ENCODE data around the gene GABRR1.

Gene GABRR1

DNA sequence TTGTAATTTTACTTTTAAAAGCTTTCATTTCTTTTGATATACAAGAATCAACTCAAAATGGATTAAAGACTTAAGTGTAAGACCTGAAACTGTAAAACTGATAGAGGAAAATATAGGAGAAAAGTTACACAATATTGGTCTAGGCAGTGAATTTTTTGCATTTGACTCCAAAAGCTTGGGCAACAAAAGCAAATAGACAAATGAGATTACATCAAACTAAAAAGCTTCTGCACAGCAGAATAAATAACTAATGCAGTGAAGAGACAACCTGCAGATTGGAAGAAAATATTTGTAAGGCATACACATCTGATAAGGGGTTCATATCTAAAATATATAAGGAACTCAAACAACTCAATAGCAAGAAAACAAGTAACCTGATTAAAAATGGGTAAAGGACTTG lies 3.0 kb downstream of the GABRR1 start:
- no peak for FAIRE-seq

DNA sequence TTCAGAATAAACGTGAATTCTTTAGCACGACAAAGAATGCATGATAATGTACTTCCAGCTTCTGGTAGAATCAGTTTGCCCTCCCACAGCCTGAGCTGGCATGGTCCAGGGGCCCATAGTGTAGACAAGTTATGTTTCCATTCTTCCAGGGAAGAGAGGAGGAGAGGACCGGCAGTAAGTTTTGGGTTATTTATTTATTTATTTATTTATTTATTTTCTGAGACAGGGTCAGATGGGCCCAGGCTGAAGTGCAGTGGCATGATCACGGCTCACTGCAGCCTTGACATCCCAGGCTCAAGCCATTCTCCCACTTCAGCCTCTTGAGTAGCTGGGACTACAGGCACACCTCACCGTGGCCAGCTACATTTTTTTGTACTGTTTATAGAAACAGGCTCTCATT lies 4.7 kb downstream of the GABRR1 start:
- FAIRE-seq: no peak

DNA sequence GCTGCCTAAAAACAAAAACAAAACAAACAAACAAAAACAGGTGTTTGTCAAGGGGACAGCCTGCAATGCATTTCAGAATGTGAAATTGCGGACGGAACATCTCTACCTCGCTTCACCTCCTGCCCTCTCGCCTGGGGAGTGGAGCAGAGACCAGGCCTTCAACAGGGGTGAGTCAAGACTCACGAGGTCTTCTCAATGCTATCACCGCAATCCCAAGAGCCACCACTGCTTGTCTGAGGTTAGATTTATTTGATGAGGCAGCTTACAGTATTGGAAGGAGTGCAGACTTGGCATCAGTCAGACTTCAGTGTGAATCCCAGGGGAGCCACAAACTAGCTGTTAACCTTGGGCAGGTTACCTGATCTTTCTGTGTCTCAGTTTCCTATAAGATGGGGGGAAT lies 7.7 kb downstream of the GABRR1 start:
- FAIRE-seq: no peak

DNA sequence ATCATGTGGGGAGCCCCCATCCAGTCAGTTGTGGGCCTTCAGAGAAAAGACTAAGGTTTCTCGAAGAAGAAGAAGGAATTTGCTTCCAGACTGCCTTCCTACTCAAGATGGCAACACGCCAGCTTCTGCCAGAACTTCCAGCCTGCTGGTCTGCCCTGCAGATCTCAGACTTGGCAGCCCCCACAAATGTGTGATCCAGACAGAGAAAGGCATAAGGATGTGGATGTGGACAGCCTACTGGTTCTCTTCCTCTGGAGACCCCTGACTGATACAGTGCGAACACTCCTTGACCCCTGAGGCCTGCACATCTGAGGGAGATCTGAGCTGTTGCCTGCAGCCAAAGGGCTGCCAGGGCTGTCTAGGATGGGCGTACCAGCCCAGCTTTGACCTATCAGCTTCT lies 8.6 kb downstream of the GABRR1 start:
- no peak for FAIRE-seq

DNA sequence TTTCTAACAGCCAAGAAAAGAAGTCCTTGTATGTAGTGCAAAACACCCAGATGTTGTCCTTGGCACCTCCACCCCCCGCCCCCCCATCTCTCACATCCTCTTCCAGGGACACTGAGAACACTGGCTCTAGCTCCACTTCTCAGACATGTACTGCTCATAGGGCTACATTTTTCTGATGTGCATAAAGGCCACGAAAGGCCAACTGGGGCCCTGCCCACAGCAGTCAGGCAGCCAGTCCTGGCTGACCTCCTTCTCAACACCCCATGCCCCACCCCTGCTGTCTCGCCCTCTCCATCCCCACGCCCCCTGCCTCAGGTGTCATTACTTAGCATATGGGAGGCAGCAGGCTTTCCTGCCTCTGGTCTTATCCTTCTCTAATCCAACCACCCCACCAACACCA lies 11.3 kb downstream of the GABRR1 start:
- no peak for FAIRE-seq

DNA sequence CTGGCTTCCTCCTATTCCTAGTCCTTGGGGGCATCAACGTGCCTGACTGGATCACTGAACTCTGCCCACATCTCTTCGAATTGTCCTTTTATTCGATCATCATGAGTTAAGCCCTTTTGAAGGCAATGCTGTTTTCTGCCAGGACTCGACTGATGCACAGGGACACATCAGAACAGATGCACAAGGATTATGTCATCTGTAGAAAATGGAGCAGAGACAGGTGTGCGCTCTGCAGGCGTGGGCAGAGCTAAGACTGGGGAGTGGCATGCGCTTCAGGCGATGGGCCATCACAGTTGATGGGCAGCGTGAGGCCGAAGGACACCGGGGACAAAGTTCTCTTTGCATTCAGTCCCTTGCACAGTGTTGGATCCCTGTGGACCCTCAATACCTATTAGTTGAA lies 13.1 kb downstream of the GABRR1 start:
- FAIRE-seq: no peak

DNA sequence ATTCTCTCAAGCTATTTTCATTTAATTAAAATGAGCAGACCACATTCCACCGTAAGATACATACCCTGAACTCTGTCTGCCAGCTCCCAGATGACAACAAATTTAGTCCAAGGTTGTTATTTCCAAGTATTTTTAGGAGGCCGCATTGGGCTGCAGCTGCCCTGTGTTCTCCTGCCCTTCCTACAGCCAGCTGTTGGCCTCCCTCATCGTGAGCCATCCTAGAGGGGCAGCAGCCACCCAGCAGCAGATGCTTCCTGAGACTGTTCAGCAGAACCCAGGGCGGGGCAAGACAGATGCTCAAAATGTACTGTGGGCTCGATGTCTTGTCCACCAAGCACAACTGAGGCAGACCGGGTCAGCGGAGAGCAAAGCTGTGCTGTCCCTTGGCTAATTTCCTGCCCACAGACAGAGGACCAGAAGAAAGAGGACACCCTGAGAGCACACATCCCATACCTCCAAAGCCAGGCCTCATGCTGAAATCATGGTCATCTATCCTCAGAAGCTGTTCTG lies 16.4 kb downstream of the GABRR1 start:
- FAIRE-seq: no peak

DNA sequence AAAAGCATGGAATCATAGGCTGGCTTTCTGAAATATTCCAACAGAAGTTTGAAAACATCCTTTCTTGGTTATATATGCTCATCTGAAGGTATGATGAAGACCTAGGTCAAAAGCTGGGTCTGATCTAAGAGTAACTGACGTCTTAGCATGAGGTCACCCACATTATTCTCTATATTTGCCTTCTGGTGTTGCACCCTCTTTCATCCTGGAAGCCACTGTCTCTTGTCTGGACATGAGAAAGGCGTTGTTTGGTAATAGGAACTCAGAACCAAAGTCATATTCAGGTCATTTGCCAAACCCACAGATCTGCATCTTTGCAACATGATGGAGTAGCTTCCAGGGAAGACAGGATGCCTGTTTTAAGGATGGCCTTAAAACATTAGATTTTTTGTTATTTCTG lies 17.6 kb downstream of the GABRR1 start:
- FAIRE-seq: no peak

DNA sequence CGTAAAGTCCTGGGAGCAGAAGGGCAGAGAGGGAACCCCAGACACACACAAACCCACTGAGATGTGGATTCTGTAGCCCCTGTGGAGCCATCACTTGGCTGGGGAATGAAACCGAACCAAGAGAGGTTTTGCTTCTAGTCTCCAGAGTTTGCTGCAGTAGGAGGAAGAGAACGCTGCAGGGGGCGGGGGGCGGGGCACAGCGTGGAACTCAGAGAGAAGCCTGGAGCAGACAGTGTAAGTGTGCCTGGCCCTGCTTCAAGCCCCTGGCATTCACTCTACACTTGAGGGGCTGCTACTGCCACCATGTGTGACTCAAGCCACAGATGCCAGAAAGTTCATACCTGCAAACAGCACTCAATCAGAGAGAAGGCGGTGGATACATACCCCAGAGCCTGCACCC lies 18.9 kb downstream of the GABRR1 start:
- no peak for FAIRE-seq

DNA sequence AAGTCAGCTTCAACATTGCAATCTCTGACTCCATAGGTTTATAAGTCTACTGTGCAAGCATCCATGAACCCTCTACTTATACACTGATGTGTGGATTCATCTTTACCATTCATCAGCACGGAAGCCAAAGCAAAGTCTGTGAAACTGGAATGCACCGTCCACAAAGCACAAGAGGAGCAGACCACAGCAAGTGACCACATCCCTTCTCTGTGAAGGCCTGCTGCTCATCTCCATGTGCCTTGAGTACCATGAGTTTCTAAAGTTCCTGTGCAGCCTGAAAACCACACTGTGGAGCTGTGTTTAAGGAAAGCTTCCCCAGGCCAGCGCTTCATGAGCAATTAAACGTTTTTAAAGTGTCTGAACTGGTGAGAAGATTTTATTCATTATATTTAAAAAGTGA lies 20.0 kb downstream of the GABRR1 start:
- FAIRE-seq: no peak

DNA sequence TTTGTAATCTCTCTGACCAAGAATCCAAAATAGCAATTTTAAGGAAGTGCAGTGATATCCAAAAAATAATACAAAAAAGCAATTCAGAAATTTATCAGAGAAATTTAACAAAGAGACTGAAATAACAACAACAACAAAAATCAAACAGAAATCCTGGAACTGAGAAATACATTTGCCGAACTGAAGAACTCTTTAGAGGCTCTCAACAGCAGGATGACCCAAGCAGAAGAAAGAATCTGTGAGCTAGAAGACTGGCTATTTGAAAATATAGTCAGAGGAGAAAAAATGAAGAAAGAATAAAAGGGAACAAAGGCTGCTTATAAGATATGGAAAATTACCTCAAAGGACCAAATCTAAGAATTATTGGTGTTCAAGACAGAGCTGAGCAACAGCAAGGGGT lies 22.6 kb downstream of the GABRR1 start:
- no peak for FAIRE-seq

DNA sequence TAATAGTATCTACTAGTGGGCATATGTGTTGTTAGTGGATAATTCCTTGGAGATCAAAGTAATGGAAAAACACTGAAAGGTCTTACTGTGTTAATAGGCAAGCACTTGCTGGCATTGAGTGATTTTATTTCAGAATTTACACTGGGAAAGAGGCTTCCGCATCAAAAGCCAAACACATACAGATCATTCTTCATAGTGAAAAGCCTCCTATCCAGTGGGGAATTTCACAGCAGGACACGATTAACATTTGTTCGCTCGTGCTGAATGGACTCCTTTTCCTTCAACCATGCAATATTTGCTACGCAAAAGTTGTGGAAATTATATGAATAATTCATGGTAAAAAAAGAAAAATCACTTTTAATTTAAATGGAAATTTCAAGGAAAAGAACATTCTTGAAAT lies 26.4 kb downstream of the GABRR1 start:
- no peak for FAIRE-seq

DNA sequence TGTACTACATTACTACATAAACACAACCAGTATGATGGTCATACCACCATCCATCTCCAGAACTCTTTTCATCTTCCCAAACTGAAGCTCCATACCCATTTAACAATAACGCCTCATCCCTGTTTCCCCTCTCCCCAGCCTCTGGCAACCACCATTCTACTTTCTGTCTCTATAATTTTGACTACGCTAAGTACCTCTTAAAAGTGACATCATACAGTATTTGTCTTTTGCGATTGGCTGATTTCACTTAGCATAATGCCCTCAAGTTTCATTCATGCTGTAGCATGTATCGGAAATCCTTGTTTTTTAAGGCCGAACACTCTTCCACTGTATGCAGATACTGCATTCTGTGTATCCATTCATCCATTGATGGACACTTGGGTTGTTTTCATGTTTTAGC lies 29.7 kb downstream of the GABRR1 start:
- FAIRE-seq: no peak

DNA sequence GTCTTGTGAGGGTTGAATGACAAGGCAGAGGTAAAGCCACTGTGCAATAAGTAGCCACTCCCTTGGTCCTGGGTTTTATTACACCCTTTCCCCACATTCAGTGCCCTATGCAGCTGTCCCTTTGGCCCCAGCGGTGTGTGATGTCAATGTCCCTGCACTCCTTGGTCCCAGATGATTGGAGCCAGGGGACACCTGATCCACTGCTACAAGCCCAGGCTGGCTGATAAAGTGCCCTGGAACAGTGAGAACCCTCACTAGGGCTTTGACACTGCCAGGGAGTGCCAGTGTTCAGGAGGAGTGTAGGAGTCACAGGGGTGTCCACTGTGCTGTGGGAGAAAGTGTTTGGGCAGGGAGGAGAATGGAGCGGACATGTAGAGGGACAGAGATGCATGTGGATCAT lies 30.4 kb downstream of the GABRR1 start:
- no peak for FAIRE-seq

DNA sequence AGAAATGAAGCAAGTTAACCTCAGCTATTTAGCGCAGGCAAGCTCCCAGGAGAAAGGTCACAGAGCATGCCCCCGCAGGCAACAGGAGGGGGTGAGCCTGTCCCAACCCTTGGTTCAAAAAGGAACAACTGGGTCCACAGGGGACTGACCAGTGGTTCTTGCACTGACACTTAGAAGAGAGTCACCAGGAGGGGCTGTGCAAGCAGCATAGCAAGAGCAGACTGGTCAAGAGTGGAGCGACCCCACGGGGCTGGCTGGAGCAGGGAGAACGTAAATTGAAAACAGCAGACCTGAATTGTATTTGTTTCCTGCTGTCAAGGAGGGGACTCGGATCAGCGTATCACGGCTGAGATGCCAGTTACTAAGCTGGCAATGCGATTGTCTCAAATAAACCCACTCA lies 32.8 kb downstream of the GABRR1 start:
- FAIRE-seq: no peak

DNA sequence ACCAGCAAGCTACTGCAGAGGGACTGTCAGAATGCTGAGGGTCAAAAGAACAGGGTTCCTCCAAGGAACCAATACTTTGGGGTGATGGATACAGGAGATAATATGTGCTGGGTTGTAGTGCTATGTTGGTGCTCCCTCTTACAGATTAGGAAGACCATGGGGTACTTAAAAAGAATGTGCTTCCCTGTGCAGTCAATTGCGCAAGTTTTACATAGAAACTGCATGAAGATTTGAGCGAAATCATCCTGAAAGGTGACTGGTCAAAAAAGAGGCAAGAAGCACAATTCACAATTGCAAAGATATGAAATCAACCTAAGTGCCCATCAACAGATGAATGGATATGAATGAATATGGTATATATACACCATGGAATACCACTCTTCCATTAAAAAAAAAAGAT lies 33.9 kb downstream of the GABRR1 start:
- FAIRE-seq: no peak

DNA sequence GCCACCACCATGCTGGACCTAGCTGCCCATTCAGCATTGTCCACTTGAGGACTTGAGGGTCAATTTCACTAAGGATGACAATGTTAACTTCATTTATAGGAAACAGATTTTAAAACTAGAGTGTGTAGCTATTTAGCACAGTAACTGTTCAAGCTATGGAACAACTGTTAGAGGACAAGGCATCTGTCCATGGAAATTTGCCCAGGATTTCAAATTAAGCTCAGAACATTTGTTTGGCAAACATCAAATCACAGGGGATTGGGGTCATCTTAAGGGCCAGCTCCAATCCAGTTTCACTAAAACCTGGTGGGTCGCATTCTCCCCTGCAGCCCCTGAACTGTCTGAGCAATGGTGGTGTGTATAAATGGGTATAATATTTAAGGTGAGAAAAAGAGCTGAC lies 36.2 kb downstream of the GABRR1 start:
- no peak for FAIRE-seq

DNA sequence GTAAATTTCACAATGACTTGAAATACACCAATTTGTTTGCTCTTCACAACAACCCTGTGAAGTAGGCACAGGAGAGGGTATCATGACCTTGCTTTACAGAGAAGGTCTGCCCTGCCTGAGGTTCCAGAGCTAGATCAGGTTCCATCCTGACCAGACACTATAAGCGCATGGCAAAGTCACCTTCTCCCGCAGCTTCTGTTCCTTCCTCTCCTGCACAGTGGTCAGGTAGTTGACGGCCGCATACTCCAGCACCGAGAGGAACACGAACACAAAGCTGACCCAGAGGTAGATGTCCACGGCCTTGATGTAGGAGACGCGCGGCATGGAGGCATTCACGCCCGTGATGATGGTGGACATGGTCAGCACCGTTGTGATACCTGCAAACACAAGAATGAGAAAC lies 37.0 kb downstream of the GABRR1 start:
- no peak for FAIRE-seq

DNA sequence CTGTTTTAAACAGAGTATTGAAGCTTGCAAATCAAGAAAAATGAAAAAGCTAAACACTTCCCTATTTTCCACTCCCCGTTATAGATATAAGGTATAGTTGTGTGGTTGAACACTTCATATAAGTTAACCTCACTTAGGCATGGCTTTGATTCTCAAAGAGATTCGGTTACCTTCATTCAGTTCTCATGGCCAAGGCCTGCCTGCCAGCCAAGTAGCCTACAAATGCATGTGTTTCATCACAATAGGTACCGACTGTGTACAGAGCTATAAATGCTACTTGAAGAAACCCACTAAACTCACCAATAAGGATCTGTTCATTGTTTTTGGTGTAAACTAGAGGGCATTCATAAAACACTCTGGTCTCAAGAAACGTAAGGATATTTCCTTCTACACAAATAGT lies 43.5 kb downstream of the GABRR1 start:
- no peak for FAIRE-seq

DNA sequence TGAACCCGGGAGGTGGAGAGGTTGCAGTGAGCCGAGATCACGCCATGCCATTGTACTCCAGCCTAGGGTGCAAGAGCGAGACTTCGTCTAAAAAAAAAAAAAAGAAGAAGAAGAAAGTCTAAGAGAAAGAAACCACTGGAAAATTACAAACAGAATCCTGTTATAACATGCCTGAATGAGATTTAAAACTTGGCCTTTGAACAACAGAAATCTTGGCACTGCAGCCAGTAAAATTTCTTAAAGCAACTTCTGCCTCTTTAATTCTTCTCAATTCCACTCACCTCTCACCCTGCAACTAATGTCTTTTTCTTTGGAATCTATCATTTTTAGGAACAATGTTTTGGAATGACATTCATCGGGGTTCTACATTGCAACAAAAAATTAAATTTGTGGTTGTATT lies 45.0 kb downstream of the GABRR1 start:
- no peak for FAIRE-seq

DNA sequence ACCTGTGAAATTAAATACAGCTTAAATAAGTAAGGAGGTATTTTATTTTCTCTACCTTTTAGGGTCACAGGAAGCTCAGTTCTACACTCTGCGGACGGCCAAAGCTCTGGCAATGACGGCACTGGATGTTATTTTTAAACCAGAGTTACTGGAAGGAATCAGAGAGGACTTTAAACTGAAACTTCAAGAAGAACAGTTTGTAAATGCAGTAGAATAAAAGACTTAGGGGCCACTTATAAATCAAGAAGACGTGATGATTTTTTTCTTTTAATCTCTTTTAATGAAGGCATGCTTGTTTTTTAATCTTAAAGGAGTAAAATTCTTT lies 55.1 kb downstream of the GABRR1 start:
- FAIRE-seq: no peak

DNA sequence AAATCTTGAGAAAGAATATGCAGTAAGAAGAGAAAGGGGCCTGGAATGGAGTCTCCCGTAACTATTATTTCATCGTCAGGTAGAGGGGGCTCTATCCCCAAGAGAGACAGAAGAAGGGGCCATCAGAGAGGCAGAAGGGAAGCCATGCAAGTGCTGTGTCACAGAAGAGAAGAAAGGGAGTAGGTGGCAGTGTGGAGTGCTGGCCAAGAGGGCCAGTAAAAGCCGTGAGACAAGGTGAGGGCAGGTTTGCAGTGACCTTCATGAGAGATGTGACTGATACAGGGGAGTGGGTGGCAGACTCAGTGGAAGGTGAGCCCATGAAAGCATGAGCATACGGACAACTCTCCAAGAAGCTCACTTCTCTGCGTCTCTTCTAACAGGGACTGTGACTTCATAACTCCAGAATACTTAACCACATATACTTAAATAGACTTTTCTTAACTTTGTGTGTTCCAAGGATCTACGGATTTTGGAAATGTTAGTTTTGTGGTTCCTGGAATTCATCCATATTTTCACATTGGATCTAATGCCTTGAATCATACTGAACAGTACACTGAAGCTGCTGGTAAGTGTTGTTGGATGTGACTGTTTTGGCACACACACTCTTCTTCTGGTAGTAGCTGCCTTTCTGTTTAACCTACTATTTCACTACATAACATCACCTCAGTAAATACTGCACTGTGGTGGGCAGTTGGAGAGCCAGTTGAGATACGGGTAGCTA lies 55.7 kb downstream of the GABRR1 start:
- no peak for FAIRE-seq

DNA sequence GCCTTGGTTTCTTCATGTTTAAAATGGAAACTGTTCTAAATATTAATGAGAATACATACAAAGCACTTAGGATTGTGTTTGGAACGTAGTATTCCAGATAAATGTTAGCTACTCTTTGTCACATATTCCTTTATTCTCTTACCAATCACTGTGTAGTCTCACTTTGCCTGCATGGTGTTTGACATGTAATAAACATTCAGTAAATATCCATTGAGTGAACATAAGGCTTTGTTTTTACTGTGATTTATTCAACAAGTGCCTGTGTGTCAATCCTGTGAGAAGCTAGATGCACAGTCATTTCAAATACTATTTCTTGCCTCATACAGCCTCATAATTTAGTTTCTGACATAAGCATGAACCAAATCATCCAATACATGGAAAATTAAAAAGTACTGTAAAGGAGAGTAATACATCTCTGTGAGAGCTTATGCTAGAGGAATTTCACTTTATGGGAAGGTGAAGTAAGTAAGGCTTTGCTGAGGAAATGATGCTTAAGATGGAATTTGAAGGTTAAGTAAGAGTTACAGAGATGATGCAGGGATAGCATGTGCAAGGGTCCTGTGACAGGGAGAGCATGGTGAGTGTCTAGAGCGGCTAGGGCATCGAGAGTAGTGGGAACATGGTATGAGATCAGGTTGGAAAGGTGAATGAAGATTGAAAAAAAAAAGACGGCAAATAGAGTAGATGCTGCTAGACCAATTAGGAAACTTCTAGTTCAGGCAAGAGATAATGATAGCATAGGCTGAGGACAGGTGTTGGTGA lies 56.6 kb downstream of the GABRR1 start:
- no peak for FAIRE-seq

DNA sequence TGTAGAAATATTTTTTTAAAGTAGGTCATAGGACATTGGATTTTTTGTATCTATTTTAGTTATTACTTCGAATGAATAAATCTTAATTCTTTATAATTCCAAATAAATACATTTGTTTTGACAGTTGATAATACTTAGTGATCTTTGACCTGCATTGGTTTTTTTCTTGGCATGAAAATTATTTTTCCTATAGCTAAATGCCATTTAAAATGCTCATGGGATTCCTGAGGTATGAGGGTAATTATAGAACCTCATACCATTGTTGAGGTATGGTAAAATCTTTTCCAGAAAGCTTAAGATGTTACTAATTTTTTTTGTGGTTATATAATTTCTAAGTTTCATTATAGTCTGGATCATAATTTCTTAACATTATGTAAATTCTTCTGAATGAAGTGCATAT lies 63.0 kb downstream of the GABRR1 start:
- peak; percentile 68 for FAIRE-seq
